Parathyroid adenoma (tissue), 2 donors: ENCODE results near the gene ZNF610.
"Not testable (repeated sequence)": the region's sequence is repeated elsewhere in the genome, so short reads cannot be mapped to it uniquely, and the experiment has no call there.

Source experiments
- H2AFZ ChIP-seq: fragments of 300-600 bp; sonication (generic); one replicate; pipeline ENCODE4 v1.7.0; 2017; ENCODE audit warnings: antibody characterized with exemption, mild to moderate bottlenecking
- H3K27ac ChIP-seq: fragments of 300-600 bp; sonication (generic); one replicate; pipeline ENCODE4 v1.7.0; 2017
- H3K27me3 ChIP-seq: fragments of 300-600 bp; sonication (generic); one replicate; pipeline ENCODE4 v1.7.0; 2017; ENCODE audit warnings: low read length; ENCODE audit not compliant: control insufficient read depth, insufficient read depth
- H3K36me3 ChIP-seq: fragments of 300-600 bp; sonication (generic); one replicate; pipeline ENCODE4 v1.7.0; 2017; ENCODE audit warnings: low read length; ENCODE audit not compliant: control insufficient read depth, insufficient read depth
- H3K4me1 ChIP-seq: fragments of 300-600 bp; sonication (generic); one replicate; pipeline ENCODE4 v1.7.0; 2017; ENCODE audit warnings: control low read depth
- H3K4me2 ChIP-seq: fragments of 300-600 bp; sonication (generic); one replicate; pipeline ENCODE4 v1.7.0; 2017; ENCODE audit warnings: low read length
- H3K4me3 ChIP-seq: fragments of 300-600 bp; sonication (generic); one replicate; pipeline ENCODE4 v1.7.0; 2017; ENCODE audit warnings: low read depth, low read length
- H3K79me2 ChIP-seq: fragments of 300-600 bp; sonication (generic); one replicate; pipeline ENCODE4 v1.7.0; 2017; ENCODE audit warnings: control low read depth
- H3K9ac ChIP-seq: fragments of 300-600 bp; sonication (generic); one replicate; pipeline ENCODE4 v1.7.0; 2017; ENCODE audit warnings: mild to moderate bottlenecking
- H3K9me3 ChIP-seq: fragments of 300-600 bp; sonication (generic); one replicate; pipeline ENCODE4 v1.7.0; 2017; ENCODE audit warnings: low read length; ENCODE audit not compliant: control insufficient read depth
- TF ChIP-seq, protein P1 (sequence below): fragments of 300-600 bp; sonication (generic); IDR thresholded peaks from one replicate; pipeline ENCODE4 v1.7.0; 2017; ENCODE audit warnings: antibody characterized with exemption, mild to moderate bottlenecking
- donor health status: primary hyperparathyroidism.

ZNF610 gene

GRCh38 chr19:52336117-52336790, at the start of gene ZNF610:
Gene ZNF610, plus strand, starts transcription at chr19:52336243. Its CDS starts 12,930 bp downstream, at chr19:52349173.
- Histone ChIP-seq H2AFZ (peak within 1 kb of the TSS; percentile 50), H3K4me1 (no peaks in the 10 kb centered on the region), H3K9ac (no peak within 1 kb of the TSS), H3K79me2 (no peaks in the 10 kb centered on the region), H3K4me2 (peak within 1 kb of the TSS; percentile 97), H3K9me3 (no peaks in the 10 kb centered on the region), H3K27me3 (no peaks in the 10 kb centered on the region), H3K36me3 (no peaks in the 10 kb centered on the region), H3K4me3 (peak within 1 kb of the TSS; percentile 95), H3K27ac (peak within 1 kb of the TSS; percentile 60)
- TF ChIP-seq, protein P1, sequence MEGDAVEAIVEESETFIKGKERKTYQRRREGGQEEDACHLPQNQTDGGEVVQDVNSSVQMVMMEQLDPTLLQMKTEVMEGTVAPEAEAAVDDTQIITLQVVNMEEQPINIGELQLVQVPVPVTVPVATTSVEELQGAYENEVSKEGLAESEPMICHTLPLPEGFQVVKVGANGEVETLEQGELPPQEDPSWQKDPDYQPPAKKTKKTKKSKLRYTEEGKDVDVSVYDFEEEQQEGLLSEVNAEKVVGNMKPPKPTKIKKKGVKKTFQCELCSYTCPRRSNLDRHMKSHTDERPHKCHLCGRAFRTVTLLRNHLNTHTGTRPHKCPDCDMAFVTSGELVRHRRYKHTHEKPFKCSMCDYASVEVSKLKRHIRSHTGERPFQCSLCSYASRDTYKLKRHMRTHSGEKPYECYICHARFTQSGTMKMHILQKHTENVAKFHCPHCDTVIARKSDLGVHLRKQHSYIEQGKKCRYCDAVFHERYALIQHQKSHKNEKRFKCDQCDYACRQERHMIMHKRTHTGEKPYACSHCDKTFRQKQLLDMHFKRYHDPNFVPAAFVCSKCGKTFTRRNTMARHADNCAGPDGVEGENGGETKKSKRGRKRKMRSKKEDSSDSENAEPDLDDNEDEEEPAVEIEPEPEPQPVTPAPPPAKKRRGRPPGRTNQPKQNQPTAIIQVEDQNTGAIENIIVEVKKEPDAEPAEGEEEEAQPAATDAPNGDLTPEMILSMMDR, result no peak

DNA sequence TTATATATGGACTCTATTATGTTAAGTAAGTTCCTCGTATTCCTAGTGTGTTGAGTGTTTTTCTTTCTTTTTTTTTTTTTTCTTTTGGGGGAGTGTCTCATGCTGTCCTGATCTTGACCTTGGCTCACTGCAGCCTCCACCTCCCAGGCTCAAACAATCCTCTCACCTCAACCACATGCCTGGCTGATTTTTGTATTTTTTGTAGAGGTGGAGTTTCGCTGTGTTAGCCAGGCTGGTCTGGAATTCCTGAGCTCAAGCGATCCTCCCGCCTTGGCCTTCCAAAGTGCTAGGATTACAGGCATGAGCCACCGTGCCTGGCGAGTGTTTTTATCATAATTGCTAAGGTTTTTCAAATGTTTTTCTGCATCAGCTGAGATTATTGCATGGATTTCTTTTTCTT, 49.8 kb upstream of the ZNF610 start:
- Histone ChIP-seq H3K4me3 (no peak overlapping the region), H3K9ac (no peak overlapping the region), H3K27me3 (no peaks in the 10 kb centered on the region), H3K4me1 (no peaks in the 10 kb centered on the region), H2AFZ (no peak overlapping the region), H3K79me2 (peaks cover 13% of the 10 kb centered on the region), H3K4me2 (no peak overlapping the region), H3K9me3 (no peaks in the 10 kb centered on the region), H3K36me3 (no peaks in the 10 kb centered on the region), H3K27ac (no peak overlapping the region)
- TF ChIP-seq, protein P1, result no peak

DNA sequence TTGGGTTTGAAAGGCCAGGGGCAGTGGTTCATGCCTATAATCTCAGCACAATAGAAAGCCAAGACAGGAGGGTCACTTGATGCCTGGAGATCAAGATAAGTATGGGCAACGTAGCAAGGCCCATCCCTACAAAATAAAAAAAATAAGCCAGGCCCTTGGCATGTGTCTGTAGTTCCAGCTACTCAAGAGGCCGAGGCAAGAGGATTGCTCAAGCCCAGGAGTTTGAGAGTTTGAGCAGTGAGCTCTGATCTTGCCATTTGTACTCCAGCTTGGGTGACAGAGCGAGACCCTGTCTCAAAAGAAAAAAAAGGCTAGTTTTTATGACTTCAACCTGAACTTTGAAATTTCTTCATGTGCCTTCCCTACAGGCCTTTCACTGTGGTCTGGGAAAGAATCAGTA, 44.3 kb upstream of the ZNF610 start:
- H3K4me2 ChIP-seq, result no peak overlapping the region
- H3K4me1 ChIP-seq, result no peaks in the 10 kb centered on the region
- H3K27ac ChIP-seq, result no peak overlapping the region
- H3K27me3 ChIP-seq, result no peaks in the 10 kb centered on the region
- TF ChIP-seq, protein P1, result no peak
- peaks cover 2% of the 10 kb centered on the region for H3K79me2 ChIP-seq
- no peak overlapping the region for H3K9ac ChIP-seq
- H3K9me3 ChIP-seq, result no peaks in the 10 kb centered on the region
- no peaks in the 10 kb centered on the region for H3K36me3 ChIP-seq
- H2AFZ ChIP-seq, result no peak overlapping the region
- no peak overlapping the region for H3K4me3 ChIP-seq

GRCh38 chr19:52292946-52293345, 43.1 kb upstream of the ZNF610 start:
- H2AFZ ChIP-seq, H3K36me3 ChIP-seq, H3K9ac ChIP-seq: not testable (repeated sequence)

DNA sequence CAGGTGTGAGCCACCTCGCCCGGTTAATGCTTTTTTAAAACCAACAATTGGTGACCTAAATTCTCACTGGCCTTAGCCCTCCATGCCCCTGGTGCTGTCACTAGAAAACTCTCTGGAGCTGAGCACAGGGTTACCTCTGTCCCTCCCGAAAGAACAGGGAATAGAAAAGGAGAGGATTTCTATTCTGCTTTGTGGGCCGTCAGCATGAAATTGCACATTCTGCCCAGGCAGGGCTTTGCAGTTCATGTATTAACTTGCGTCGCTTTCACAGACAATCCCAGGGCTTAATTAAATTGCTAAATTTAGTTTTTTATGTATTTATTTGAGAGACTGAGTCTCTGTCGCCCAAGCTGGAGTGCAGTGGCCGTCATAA, 39.7 kb upstream of the ZNF610 start:
- no peak overlapping the region for H3K9ac ChIP-seq
- H3K36me3 ChIP-seq, result no peaks in the 10 kb centered on the region
- H3K4me3 ChIP-seq, result peak overlapping the region; percentile 83
- peak overlapping the region; percentile 87 for H2AFZ ChIP-seq
- H3K9me3 ChIP-seq, result no peaks in the 10 kb centered on the region
- H3K27me3 ChIP-seq, result no peaks in the 10 kb centered on the region
- no peaks in the 10 kb centered on the region for H3K79me2 ChIP-seq
- H3K4me2 ChIP-seq, result peak overlapping the region; percentile 98
- TF ChIP-seq, protein P1, result no peak
- H3K4me1 ChIP-seq, result no peaks in the 10 kb centered on the region
- H3K27ac ChIP-seq, result peak overlapping the region; percentile 71

More at GRCh38 chr19:52292946-52293345, 43.1 kb upstream of the ZNF610 start:
- not testable (repeated sequence) for H3K27me3 ChIP-seq, H3K9me3 ChIP-seq, H3K79me2 ChIP-seq, H3K4me1 ChIP-seq, H3K27ac ChIP-seq, H3K4me2 ChIP-seq, H3K4me3 ChIP-seq
